ENCODE measurements around the gene SLC5A11.

SLC5A11 gene

DNA sequence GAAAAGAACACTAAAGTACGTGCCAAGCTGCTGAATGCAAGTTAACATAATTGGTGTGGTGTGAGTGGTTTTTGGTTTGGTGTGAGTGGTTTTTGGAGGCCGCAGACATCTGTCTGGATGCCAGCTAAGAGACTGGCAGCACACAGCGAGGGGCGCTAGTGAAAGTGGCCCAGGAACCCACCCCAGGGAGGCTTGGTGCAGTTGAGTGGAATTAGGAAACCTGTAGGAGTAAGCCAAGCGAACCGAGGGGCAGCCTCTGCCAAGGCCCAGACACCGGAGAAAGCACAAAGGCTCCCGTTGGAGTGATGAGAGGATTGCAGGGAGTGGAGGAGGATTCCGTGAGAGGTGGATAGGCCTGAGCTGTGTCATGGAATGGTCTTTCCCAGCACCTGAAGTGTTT lies 24.6 kb upstream of the SLC5A11 start:
- Histone ChIP-seq H3K36me3 (ENCODE audit: control insufficient read depth, insufficient read depth, low read length) (peaks cover 33% of the 10 kb centered on the region), H3K27me3 (replicated peaks; ENCODE audit: control insufficient read depth, insufficient read depth, low read length) (no peaks in the 10 kb centered on the region), H3K4me3 (replicated peaks; ENCODE audit: low read depth, low read length) (no peak overlapping the region)
- TF ChIP-seq, protein P1, sequence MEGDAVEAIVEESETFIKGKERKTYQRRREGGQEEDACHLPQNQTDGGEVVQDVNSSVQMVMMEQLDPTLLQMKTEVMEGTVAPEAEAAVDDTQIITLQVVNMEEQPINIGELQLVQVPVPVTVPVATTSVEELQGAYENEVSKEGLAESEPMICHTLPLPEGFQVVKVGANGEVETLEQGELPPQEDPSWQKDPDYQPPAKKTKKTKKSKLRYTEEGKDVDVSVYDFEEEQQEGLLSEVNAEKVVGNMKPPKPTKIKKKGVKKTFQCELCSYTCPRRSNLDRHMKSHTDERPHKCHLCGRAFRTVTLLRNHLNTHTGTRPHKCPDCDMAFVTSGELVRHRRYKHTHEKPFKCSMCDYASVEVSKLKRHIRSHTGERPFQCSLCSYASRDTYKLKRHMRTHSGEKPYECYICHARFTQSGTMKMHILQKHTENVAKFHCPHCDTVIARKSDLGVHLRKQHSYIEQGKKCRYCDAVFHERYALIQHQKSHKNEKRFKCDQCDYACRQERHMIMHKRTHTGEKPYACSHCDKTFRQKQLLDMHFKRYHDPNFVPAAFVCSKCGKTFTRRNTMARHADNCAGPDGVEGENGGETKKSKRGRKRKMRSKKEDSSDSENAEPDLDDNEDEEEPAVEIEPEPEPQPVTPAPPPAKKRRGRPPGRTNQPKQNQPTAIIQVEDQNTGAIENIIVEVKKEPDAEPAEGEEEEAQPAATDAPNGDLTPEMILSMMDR (IDR thresholded peaks at IDR 0.05; ENCODE audit: insufficient read depth, low read length, poor library complexity, severe bottlenecking) = no peak
- DNase-seq (ENCODE audit: extremely low read depth, insufficient read length) = no peak

DNA sequence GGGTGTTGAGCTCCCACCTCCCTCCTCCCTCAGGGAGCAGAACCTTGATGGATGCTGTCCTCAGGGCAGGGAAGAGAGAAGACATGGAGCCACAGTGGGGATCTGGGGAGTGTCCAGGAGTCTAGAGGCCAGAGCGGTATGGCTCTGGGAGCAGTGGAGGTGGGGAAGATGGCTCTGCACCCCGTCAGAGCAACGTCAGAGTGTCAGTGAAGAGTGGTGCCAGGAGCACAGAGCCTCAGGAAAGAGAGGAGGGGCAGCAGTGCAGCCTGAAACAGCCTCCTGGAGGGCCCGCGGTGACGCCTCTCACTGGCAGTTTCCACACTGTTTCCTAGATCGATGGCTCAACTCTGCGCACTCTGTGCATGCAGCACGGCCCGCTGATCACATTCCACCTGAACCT lies 23.2 kb upstream of the SLC5A11 start:
- Histone ChIP-seq H3K4me3 (replicated peaks; ENCODE audit: low read depth, low read length) (no peak overlapping the region), H3K27me3 (replicated peaks; ENCODE audit: control insufficient read depth, insufficient read depth, low read length) (no peaks in the 10 kb centered on the region), H3K36me3 (ENCODE audit: control insufficient read depth, insufficient read depth, low read length) (peaks cover 41% of the 10 kb centered on the region)
- no peak for DNase-seq (ENCODE audit: extremely low read depth, insufficient read length)
- TF ChIP-seq, protein P1 (IDR thresholded peaks at IDR 0.05; ENCODE audit: insufficient read depth, low read length, poor library complexity, severe bottlenecking) = no peak

DNA sequence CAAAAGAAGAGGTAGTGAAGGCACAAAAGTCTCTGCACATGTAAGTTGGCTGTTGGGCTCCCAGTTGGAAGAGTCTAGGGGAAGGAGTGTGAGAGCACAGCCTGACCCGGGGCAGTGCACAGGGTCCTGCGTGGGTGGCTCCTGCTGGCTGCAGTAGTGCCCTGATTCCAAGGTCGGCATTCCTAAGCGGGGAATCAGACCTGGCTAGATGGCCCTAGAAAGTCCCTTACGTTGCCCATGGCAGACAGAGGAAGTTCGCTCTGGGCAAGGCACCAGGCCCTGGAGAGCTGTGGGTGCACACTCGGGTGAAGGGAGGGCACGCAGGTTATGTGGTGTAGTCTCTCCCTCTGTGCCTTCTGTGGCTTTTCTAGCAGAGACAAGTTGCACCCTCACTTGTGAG lies 22.8 kb upstream of the SLC5A11 start:
- Histone ChIP-seq H3K4me3 (replicated peaks; ENCODE audit: low read depth, low read length) (no peak overlapping the region), H3K27me3 (replicated peaks; ENCODE audit: control insufficient read depth, insufficient read depth, low read length) (no peaks in the 10 kb centered on the region), H3K36me3 (ENCODE audit: control insufficient read depth, insufficient read depth, low read length) (peaks cover 41% of the 10 kb centered on the region)
- TF ChIP-seq, protein P1 (IDR thresholded peaks at IDR 0.05; ENCODE audit: insufficient read depth, low read length, poor library complexity, severe bottlenecking) = no peak
- DNase-seq (ENCODE audit: extremely low read depth, insufficient read length) = no peak

DNA sequence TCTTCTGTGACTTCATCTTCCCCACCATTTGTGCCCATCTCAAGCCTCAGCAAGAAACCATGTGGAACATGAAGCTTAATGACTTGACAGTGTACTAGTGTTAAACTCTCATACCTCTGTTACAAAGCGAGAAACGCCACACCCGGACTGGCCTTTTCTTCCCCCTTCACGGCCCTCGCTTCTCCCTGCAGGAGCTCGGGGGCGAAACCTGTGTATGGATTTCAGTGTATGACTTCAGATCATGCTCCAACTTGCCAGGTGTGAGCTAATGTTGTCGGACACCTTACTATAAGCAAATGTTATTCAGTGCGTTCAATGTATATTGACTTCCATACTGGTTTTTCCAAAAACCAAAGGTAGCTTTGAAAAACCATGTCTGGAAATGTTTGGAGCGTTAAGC lies 20.1 kb upstream of the SLC5A11 start:
- H3K36me3 ChIP-seq (ENCODE audit: control insufficient read depth, insufficient read depth, low read length) = peaks cover 32% of the 10 kb centered on the region
- TF ChIP-seq, protein P1 (IDR thresholded peaks at IDR 0.05; ENCODE audit: insufficient read depth, low read length, poor library complexity, severe bottlenecking) = no peak

DNA sequence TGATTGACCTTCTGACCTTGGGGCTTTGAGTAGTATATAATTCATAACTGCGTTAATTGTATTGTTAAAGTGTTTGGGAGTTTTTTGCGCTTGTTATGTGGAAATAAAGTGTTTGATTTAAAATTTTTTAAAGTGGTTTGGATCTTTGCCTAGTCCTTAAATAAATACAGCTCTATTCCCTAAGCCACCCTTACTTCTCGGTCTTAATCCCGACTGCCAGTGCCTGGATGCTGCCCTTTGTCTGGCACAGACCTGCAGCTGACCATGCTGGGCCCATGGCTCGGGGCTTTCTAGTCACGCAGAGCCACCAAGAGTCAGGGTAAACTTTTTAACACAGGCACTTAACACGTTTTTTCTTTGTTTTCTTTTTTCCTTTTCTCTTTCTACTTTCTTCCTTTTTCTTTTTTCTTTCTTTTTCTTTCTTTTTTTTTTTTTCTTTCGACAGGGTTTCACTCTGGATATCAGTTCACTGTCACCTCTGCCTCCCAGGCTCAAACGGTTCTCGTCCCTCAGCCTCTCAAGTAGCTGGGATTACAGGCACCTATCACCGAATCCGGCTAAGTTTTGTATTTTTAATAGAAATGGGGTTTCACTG lies 19.6 kb upstream of the SLC5A11 start:
- TF ChIP-seq, protein P1 (IDR thresholded peaks at IDR 0.05; ENCODE audit: insufficient read depth, low read length, poor library complexity, severe bottlenecking) = no peak
- DNase-seq (ENCODE audit: extremely low read depth, insufficient read length) = no peak
- no peaks in the 10 kb centered on the region for H3K27me3 ChIP-seq (replicated peaks; ENCODE audit: control insufficient read depth, insufficient read depth, low read length)
- H3K4me3 ChIP-seq (replicated peaks; ENCODE audit: low read depth, low read length) = no peak overlapping the region
- peaks cover 31% of the 10 kb centered on the region for H3K36me3 ChIP-seq (ENCODE audit: control insufficient read depth, insufficient read depth, low read length)

More for the DNA sequence above, 20.1 kb upstream of the SLC5A11 start:
- Histone ChIP-seq H3K4me3 (replicated peaks; ENCODE audit: low read depth, low read length) (no peak overlapping the region), H3K27me3 (replicated peaks; ENCODE audit: control insufficient read depth, insufficient read depth, low read length) (no peaks in the 10 kb centered on the region)
- DNase-seq (ENCODE audit: extremely low read depth, insufficient read length) = no peak
